Right lobe of liver (tissue), 6 donors: ENCODE data around the gene TMEM60. TPM values are rescaled to one million over a fixed set of nuclear protein-coding genes. Genes with fewer than 3 reads are reported as not detected.

Source experiments
- ATAC-seq, 4 donors: fragments of 200-7000 bp; cut with Tn5 transposase; one replicate each; pipeline ENCODE4 v1.9.1; 2020; ENCODE audit warnings: mild to moderate bottlenecking in 4 of 4, moderate library complexity in 4 of 4
- DNase-seq, 3 donors: peaks; one replicate each; pipeline ENCODE4 v3.0.0-alpha.2; 2020
- H3K27ac ChIP-seq, 3 donors: fragments of 200-600 bp; one replicate each; pipeline ENCODE4 v1.8.0; 2022
- H3K27me3 ChIP-seq, 2 donors: fragments of 200-600 bp; one replicate each; pipeline ENCODE4 v1.8.0; 2022
- H3K36me3 ChIP-seq, 4 donors: fragments of 200-600 bp; sonication (generic) in 1 of 4; one replicate each; pipeline versions ENCODE4 v1.5.1 to v1.8.0; 2017 to 2022; ENCODE audit warnings: control low read depth in 1 of 4
- H3K4me1 ChIP-seq, 4 donors: fragments of 200-600 bp; sonication (generic) in 1 of 4; one replicate each; pipeline versions ENCODE4 v1.5.1 to v1.8.0; 2017 to 2022; ENCODE audit warnings: control low read depth in 1 of 4
- H3K4me3 ChIP-seq, 3 donors: fragments of 200-600 bp; one replicate each; pipeline ENCODE4 v1.8.0; 2022
- H3K9me3 ChIP-seq, 4 donors: fragments of 200-600 bp; sonication (generic) in 1 of 4; one replicate each; pipeline versions ENCODE4 v1.5.1 to v1.8.0; 2017 to 2022; ENCODE audit warnings: control low read depth in 1 of 4
- CTCF ChIP-seq, 4 donors: fragments of 200-600 bp in 3 of 4; fragments of 450-650 bp in 1 of 4; IDR thresholded peaks; one replicate each; pipeline versions ENCODE4 v1.5.1 to v1.8.0; 2016 to 2022; ENCODE audit warnings: antibody characterized with exemption in 4 of 4, mild to moderate bottlenecking in 2 of 4
- POLR2A ChIP-seq: fragments of 450-650 bp; IDR thresholded peaks from one replicate; pipeline ENCODE4 v1.6.1; 2017; ENCODE audit warnings: antibody characterized with exemption, mild to moderate bottlenecking
- WGBS: methylation state at CpG from one replicate; pipeline ENCODE4 v1.1.6; 2018; ENCODE audit warnings: low coverage, low lambda C conversion rate; ENCODE audit not compliant: insufficient coverage; ENCODE audit errors: missing lambda C conversion rate; 5-methylcytosine and 5-hydroxymethylcytosine counted together
- intact Hi-C, 2 donors: fragments of 100-400 bp; cut with DNase I; formaldehyde crosslinking; loops; one replicate each; pipeline versions ENCODE4 v1.11.2 to v1.14.1; 2022
- total RNA-seq, 6 experiments: library from RNA; depleted of rRNA in 2 of 6; stranded (reverse); fragments of >200 nt in 2 of 6; fragmentation: NEBNext Ultra II Directional in 3 of 6; extraction: Animal tissue kit (Norgen Biotek cat#: 25700) in 3 of 6; gene quantifications; one replicate each; pipeline versions ENCODE4 v1.1.0 to v1.2.4, GENCODE V29; 2016 to 2023
- donor health status: DM: no; HTN: yes; CAD: no.
- donor health status: DM: no; HTN: no; CAD: no.
- donor health status: DM: no; HTN: no; CAD: no.
- donor health status: DM: no; HTN: yes; CAD: no.
- donor health status: DM: no; HTN: yes; CAD: no.

TMEM60 gene
- total RNA-seq, 6 experiments from 2014 or later: 6.6 to 10.4 (median 8.0) TPM

GRCh38 chr7:77826300-77826699, 28.1 kb upstream of the TMEM60 start:
- 76% methylated on average over 2 of the region's 2 CpGs for WGBS
- Histone ChIP-seq H3K4me1 (no peaks in the 10 kb centered on the region), H3K4me3 (no peak overlapping the region), H3K27me3 (no peaks in the 10 kb centered on the region), H3K36me3 (no peaks in the 10 kb centered on the region), H3K27ac (no peak overlapping the region), H3K9me3 (peaks cover 0 to 3% (median 0%) of the 10 kb centered on the region in 4 donors)
- intact Hi-C loops: no loop called here
- ATAC-seq (no peak), DNase-seq (no peak)
- TF ChIP-seq POLR2A: no peak
- no peak for TF ChIP-seq CTCF (IDR thresholded peaks at IDR 0.05)

GRCh38 chr7:77825131-77825530, 26.9 kb upstream of the TMEM60 start:
- intact Hi-C loops: no loop called here
- DNase-seq: no peak
- Histone ChIP-seq H3K4me1 (no peaks in the 10 kb centered on the region), H3K9me3 (peaks cover 0 to 8% (median 2%) of the 10 kb centered on the region in 4 donors), H3K4me3 (no peak overlapping the region), H3K36me3 (no peaks in the 10 kb centered on the region), H3K27ac (no peak overlapping the region), H3K27me3 (no peaks in the 10 kb centered on the region)
- WGBS: 83% methylated on average over 2 of the region's 3 CpGs
- TF ChIP-seq POLR2A (no peak), CTCF (IDR thresholded peaks at IDR 0.05) (no peak)
- peak in 1 of 4 donors; percentile 27 for ATAC-seq

- DNase-seq (no peak), ATAC-seq (no peak)
- no peak overlapping the region for H3K4me3 ChIP-seq
- no peaks in the 10 kb centered on the region for H3K4me1 ChIP-seq
- TF ChIP-seq POLR2A: no peak
- peaks cover 0 to 8% (median 2%) of the 10 kb centered on the region in 4 donors for H3K9me3 ChIP-seq
- intact Hi-C loops: no loop called here
- H3K27me3 ChIP-seq: no peaks in the 10 kb centered on the region
- WGBS: 90% methylated on average over 5 of the region's 5 CpGs
- H3K27ac ChIP-seq: no peak overlapping the region
- H3K36me3 ChIP-seq: no peaks in the 10 kb centered on the region
These were observed 26.4 kb upstream of the TMEM60 start for GRCh38 chr7:77824636-77825035.

GRCh38 chr7:77823787-77824186, 25.6 kb upstream of the TMEM60 start:
- Histone ChIP-seq H3K4me1 (no peaks in the 10 kb centered on the region), H3K36me3 (no peaks in the 10 kb centered on the region), H3K27me3 (no peaks in the 10 kb centered on the region), H3K4me3 (no peak overlapping the region), H3K27ac (no peak overlapping the region), H3K9me3 (peaks cover 0 to 8% (median 2%) of the 10 kb centered on the region in 4 donors)
- intact Hi-C loops: no loop called here
- DNase-seq: no peak
- WGBS: 80% methylated on average over 2 of the region's 2 CpGs
- TF ChIP-seq POLR2A (no peak), CTCF (IDR thresholded peaks at IDR 0.05) (no peak)
- no peak for ATAC-seq

- DNase-seq (no peak), ATAC-seq (no peak)
- H3K4me1 ChIP-seq: no peaks in the 10 kb centered on the region
- peaks cover 0 to 8% (median 2%) of the 10 kb centered on the region in 4 donors for H3K9me3 ChIP-seq
- TF ChIP-seq POLR2A (no peak), CTCF (IDR thresholded peaks at IDR 0.05) (no peak)
- WGBS: no CpG with 5 or more reads among the region's 1 CpG
- no peaks in the 10 kb centered on the region for H3K27me3 ChIP-seq
- intact Hi-C loops: no loop called here
- H3K36me3 ChIP-seq: no peaks in the 10 kb centered on the region
- H3K27ac ChIP-seq: no peak overlapping the region
- no peak overlapping the region for H3K4me3 ChIP-seq
These were observed 24.0 kb upstream of the TMEM60 start for GRCh38 chr7:77822269-77822668.
